Activated CD8-positive, alpha-beta memory T cell treated with anti-CD3 and anti-CD28 coated beads, Interleukin-2, amount 50 U/mL, for 1 hour (primary cell): Measurements from ENCODE around the gene KRT7.

Source experiments
- DNase-seq: peaks from one replicate; pipeline ENCODE4 v3.0.0-alpha.2; 2020; ENCODE audit errors: extremely low read depth

KRT7 gene

GRCh38 chr12:52199294-52199919, 33.6 kb upstream of the KRT7 start:
- DNase-seq = no peak

DNA sequence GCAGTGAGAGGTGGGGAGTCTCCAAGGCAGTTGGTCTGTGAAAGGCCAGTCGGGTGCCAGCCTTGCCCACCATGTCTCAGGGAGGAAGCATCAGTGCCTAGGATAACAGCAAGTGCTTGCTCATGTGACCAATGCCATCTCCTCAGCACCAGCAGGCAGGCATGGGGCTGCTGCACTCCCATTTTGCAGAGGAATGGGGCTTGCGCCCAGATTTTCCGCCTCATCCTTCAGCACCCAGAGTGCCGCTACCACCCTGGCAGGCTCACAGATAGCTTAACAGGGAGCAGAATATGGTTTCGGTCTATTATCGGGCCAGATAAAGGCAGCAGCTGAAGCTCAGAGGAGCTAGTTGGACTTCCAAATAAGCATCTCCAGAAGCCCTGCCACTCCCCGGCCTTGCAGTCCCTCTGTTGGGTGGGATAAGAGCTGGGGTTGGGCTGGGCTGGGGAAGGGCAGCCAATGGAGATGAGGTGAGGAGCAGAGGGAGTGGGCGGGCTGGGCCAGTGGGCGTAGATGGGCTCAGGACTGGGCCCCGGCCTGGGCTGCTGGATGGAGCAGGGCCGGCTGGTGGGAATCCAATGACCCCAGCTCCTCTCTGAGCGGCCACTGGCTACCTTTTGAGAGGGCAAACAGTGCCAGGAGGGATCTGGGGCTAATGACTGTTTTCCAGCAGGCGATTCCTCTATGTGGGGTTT, 32.8 kb upstream of the KRT7 start:
- DNase-seq = no peak

- no peak for DNase-seq
These were observed 32.1 kb upstream of the KRT7 start for GRCh38 chr12:52200781-52201450.

DNA sequence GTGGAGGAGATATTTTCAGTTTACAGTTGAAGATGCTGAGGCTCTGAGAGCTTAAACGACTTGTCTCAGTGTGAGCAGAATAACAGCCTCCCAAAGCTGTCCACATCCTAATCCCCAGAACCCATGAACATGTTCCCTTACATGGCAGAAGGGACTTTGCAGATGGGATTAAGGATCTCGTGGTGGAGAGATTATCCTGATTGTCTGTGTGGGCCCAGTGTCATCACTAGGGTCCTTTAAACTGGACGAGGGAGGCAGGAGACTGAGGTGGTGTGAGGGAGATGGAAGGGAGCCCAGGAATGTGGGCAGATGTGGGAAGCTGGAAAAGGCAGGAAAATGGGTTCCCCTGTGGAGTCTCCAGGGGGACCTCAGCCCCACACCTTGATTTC, 31.6 kb upstream of the KRT7 start:
- no peak for DNase-seq

DNA sequence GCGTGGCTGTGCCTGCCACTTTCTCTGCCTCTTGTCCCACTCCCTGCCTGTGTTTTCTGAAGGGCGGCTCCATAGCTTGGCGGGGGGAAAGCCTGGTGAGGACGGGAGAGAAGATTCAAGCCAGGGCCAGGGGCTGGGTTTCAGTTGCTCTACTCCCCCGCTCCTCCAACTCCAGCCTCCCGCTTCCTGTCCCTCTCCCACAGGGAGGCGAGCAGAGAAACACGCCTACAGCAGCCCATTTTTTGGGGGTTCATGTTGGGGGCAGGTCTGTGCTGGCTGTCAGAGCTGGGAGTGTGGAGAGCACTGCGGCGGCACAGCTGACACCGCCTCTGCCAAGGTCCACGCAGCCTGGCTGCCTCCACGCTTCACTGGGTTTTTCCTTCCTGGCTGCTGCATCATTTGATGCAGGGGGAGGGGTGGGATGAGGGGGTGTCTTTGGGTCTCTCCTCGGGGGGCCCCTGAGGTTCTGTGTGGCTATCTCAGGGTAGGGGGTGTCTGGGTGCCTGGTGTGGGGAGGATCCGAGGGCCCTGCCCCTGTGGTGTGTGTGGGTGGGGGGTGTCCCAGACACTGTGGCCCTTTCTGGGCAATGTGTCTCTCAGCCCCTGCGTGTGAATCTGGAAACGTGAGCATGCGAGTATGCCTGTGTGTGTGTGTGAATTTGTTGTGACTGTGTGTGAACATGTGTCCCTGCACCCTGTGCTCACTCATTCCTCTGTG, 30.5 kb upstream of the KRT7 start:
- no peak for DNase-seq

- DNase-seq = no peak
These were observed 29.7 kb upstream of the KRT7 start for GRCh38 chr12:52203079-52203921.

- no peak for DNase-seq
These were observed 28.7 kb upstream of the KRT7 start for GRCh38 chr12:52204095-52204930.

DNA sequence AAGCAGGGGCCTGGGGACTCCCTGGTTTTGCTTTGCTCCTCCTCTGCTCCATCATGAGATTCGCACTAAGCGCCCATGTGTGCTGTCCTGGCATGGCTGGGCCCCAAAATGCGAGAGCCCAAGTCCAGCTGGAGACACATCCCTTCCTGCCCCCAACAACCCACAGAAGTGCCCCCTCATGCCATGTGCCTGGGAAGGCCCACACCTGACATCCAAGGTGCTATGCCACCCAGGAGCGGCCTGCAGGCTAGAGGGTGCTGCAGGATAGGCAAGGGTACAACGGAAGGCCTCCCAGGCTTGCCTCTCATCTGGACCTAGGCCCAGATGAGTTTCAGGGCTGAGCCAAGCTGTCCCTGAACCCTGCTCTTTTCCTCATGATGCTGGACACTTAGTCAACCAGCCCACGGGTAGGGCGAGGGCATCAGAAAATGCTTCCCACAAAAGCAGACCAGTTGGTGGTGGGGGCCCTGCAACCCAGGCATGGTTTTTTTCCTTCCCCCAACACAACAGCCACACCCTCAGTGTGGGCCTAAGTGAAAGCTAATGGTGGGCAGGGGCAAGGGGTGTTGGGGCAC, 28.0 kb upstream of the KRT7 start:
- DNase-seq = no peak

DNA sequence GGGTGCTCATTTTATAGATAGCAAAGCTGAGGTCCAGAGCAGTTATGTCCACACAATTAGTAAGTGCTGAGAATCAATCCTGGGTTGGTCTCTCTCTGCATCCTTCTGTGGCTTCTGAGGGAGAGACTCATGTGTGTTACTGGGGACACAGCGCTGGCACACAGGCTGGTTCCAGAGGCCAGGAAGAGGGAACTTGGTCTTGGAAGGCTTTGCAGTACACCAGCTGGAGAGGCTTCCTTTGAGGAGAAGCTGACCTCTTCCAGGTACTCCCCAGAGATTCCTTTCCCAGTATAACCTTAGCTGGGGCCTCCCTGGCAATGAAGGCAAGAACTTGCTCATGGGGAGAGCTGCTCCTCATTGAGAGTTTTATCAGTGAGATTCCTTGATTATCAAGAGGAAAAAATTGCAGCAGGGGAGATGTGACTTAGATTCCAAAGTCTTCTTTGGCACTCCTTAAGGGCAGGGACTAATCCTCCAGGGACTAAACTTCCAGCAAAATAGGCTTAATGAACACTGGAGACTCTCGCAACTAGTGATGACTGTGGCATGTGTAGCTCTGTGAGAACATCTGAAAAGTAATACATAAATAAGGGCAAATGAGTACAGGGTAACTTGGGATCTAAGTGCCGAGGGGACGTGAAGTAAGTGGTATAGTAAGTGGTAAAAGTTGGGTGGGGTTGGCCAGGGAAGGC, 27.3 kb upstream of the KRT7 start:
- no peak for DNase-seq

DNA sequence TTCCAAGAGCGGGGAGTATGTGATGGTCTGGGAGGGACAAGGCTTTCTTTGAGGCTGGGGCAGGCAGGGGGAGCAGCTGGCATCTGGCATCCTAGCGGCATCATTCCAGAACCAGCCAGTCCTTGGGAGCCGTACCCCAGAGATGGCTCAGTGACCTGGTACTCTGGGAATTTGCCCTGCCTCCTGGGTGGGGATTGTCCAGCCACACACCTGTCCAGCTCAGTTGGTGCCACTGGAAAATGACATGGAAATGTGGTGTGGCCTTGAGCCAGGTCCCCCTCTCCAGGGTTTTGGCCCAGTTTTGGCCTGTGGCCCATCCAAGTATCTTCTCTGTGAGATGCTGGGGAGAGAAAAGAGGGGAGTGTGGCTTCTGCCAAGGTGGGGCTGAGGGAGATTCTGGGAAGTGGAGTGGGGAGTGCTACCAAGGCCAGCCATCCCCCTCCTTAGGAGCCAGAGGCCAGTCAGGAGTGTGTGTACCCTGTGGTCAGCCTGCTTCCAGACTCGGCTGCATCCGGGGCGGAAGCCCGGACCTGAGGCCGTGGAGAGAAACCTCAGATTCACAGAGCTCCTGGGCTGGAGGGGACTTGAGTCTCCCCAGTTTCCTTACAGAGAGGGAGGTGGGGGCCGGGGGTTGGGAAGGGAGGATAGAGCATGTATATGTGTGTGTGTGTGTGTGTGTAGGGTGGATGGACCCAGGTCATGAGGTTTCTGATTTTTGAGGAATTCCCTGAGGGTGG, 26.6 kb upstream of the KRT7 start:
- no peak for DNase-seq

DNA sequence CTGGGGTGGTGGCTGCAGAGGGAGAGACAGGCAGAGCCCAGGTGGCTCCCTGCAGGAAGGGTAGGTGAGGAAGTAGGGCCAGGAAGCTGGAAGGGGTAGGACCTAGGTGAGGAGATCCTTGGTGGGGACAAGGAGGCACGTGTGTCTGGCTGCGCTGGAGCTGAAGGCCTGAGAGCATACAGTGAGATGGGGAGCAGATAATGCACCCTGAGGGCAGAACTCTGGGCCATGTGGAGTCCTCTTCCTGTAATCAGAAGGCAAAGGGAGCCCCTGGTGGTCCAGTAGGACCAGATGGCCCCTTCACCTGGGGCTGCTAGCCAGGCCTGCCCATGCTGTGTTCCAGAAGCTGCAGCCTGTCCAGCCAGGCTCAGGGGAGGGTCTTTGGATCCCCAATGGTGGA, 25.9 kb upstream of the KRT7 start:
- DNase-seq = no peak

- DNase-seq = no peak
These were observed 25.1 kb upstream of the KRT7 start for GRCh38 chr12:52207895-52208294.

- DNase-seq = no peak
These were observed 24.4 kb upstream of the KRT7 start for GRCh38 chr12:52208424-52209165.

GRCh38 chr12:52209321-52209720, 23.7 kb upstream of the KRT7 start:
- DNase-seq = no peak

- DNase-seq = no peak
These were observed 22.7 kb upstream of the KRT7 start for GRCh38 chr12:52210186-52210924.

GRCh38 chr12:52210925-52211650, 22.0 kb upstream of the KRT7 start:
- DNase-seq = no peak
